ENCODE results near the gene LLGL2.

DNA sequence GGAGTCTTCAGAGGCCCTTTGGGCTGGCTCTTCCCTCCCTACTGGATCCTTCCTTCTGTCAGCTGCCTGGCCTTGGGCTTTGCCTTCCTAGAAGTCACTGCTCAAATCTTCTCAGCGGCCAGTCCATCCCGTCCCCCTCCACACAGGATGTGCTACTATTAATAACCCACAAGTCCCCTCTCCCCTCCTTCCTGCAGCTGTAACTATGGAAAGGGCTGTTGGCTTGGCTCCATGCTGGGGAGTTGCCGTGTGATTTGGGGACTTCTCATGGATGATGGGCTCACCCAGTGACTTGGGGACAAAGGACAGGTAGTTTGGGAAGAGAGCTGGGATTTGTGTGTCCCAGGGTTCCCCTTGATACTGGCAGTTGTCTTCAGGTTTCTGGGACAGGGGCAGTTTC, 49.6 kb upstream of the LLGL2 start:
- TF ChIP-seq TAF1 (IDR thresholded peaks at IDR 0.05; ENCODE audit: low read depth, low read length) (no peak), POLR2A (IDR thresholded peaks at IDR 0.05; ENCODE audit: low read depth, low read length) (no peak), POLR2AphosphoS5 (IDR thresholded peaks at IDR 0.05; ENCODE audit: low read depth, low read length) (no peak), PAX5 (IDR thresholded peaks at IDR 0.05; ENCODE audit: insufficient read depth, low read length, severe bottlenecking) (no peak)

Data from GM12891 (cell line).